Stimulated activated memory B cell treated with anti-CD40 and anti-IgM and Interleukin-4, amounts not matched to agents 10 μg/mL and 1 μg/mL and 100 μg/mL, for 72 hours (primary cell): Measurements from ENCODE around the gene IKZF1.

Experiments
- ATAC-seq: fragments of 150-1000 bp; cut with Tn5 transposase; 2 replicates; pipeline ENCODE4 v1.10.0; 2021
- H3K27ac Mint-ChIP-seq: one replicate; pipeline ENCODE4 v1.8.0; 2022; ENCODE audit warnings: mild to moderate bottlenecking, mixed read lengths
- H3K27me3 Mint-ChIP-seq: one replicate; pipeline ENCODE4 v1.8.0; 2022; ENCODE audit warnings: mixed read lengths
- H3K36me3 Mint-ChIP-seq: one replicate; pipeline ENCODE4 v1.8.0; 2022; ENCODE audit warnings: mixed read lengths
- H3K4me1 Mint-ChIP-seq: one replicate; pipeline ENCODE4 v1.8.0; 2022; ENCODE audit warnings: mixed read lengths
- H3K4me3 Mint-ChIP-seq: one replicate; pipeline ENCODE4 v1.8.0; 2022; ENCODE audit warnings: mild to moderate bottlenecking, moderate library complexity, mixed read lengths
- H3K9me3 Mint-ChIP-seq: one replicate; pipeline ENCODE4 v1.8.0; 2022; ENCODE audit warnings: mixed read lengths

IKZF1 gene

GRCh38 chr7:50274361-50274760 lies 30.2 kb upstream of the IKZF1 start:
- H3K27me3 Mint-ChIP-seq = no peaks in the 10 kb centered on the region
- peak overlapping the region; percentile 93 for H3K27ac Mint-ChIP-seq
- H3K36me3 Mint-ChIP-seq = no peaks in the 10 kb centered on the region
- no peak for ATAC-seq
- H3K9me3 Mint-ChIP-seq = peaks cover 9% of the 10 kb centered on the region
- H3K4me1 Mint-ChIP-seq = peaks cover 84% of the 10 kb centered on the region
- no peak overlapping the region for H3K4me3 Mint-ChIP-seq

- no peak overlapping the region for H3K4me3 Mint-ChIP-seq
- H3K27me3 Mint-ChIP-seq = no peaks in the 10 kb centered on the region
- H3K36me3 Mint-ChIP-seq = no peaks in the 10 kb centered on the region
- peak overlapping the region; percentile 93 for H3K27ac Mint-ChIP-seq
- H3K4me1 Mint-ChIP-seq = peaks cover 76% of the 10 kb centered on the region
- ATAC-seq = no peak
- H3K9me3 Mint-ChIP-seq = peaks cover 7% of the 10 kb centered on the region
Observed at GRCh38 chr7:50275430-50275829, 29.1 kb upstream of the IKZF1 start.

GRCh38 chr7:50276483-50276882 lies 28.0 kb upstream of the IKZF1 start:
- H3K4me3 Mint-ChIP-seq = no peak overlapping the region
- peaks cover 81% of the 10 kb centered on the region for H3K4me1 Mint-ChIP-seq
- H3K27ac Mint-ChIP-seq = peak overlapping the region; percentile 93
- peaks cover 6% of the 10 kb centered on the region for H3K9me3 Mint-ChIP-seq
- ATAC-seq = no peak
- no peaks in the 10 kb centered on the region for H3K27me3 Mint-ChIP-seq
- no peaks in the 10 kb centered on the region for H3K36me3 Mint-ChIP-seq

GRCh38 chr7:50278120-50278519 lies 26.4 kb upstream of the IKZF1 start:
- Mint-ChIP-seq H3K4me1 (peaks cover 81% of the 10 kb centered on the region), H3K27me3 (no peaks in the 10 kb centered on the region), H3K4me3 (no peak overlapping the region), H3K27ac (peak overlapping the region; percentile 93), H3K36me3 (no peaks in the 10 kb centered on the region), H3K9me3 (peaks cover 6% of the 10 kb centered on the region)
- ATAC-seq = no peak

- Mint-ChIP-seq H3K27me3 (no peaks in the 10 kb centered on the region), H3K9me3 (peaks cover 6% of the 10 kb centered on the region), H3K4me3 (peak overlapping the region; percentile 82), H3K36me3 (no peaks in the 10 kb centered on the region), H3K4me1 (peaks cover 78% of the 10 kb centered on the region), H3K27ac (peak overlapping the region; percentile 98)
- peak; percentile 97 for ATAC-seq
Observed at GRCh38 chr7:50281680-50282445, 22.7 kb upstream of the IKZF1 start.

- Mint-ChIP-seq H3K27ac (peak overlapping the region; percentile 98), H3K27me3 (no peaks in the 10 kb centered on the region), H3K9me3 (peaks cover 6% of the 10 kb centered on the region), H3K4me1 (peaks cover 71% of the 10 kb centered on the region), H3K4me3 (peak overlapping the region; percentile 82), H3K36me3 (no peaks in the 10 kb centered on the region)
- ATAC-seq = no peak
Observed at GRCh38 chr7:50282813-50283605, 21.5 kb upstream of the IKZF1 start.

GRCh38 chr7:50283731-50284130 lies 20.8 kb upstream of the IKZF1 start:
- peaks cover 69% of the 10 kb centered on the region for H3K4me1 Mint-ChIP-seq
- no peak for ATAC-seq
- peaks cover 6% of the 10 kb centered on the region for H3K9me3 Mint-ChIP-seq
- H3K36me3 Mint-ChIP-seq = no peaks in the 10 kb centered on the region
- H3K27ac Mint-ChIP-seq = peak overlapping the region; percentile 98
- H3K4me3 Mint-ChIP-seq = peak overlapping the region; percentile 82
- no peaks in the 10 kb centered on the region for H3K27me3 Mint-ChIP-seq

- no peaks in the 10 kb centered on the region for H3K27me3 Mint-ChIP-seq
- H3K4me3 Mint-ChIP-seq = no peak overlapping the region
- H3K36me3 Mint-ChIP-seq = no peaks in the 10 kb centered on the region
- peak overlapping the region; percentile 98 for H3K27ac Mint-ChIP-seq
- no peak for ATAC-seq
- peaks cover 2% of the 10 kb centered on the region for H3K9me3 Mint-ChIP-seq
- peaks cover 64% of the 10 kb centered on the region for H3K4me1 Mint-ChIP-seq
Observed at GRCh38 chr7:50284296-50284695, 20.2 kb upstream of the IKZF1 start.

- peak overlapping the region; percentile 98 for H3K27ac Mint-ChIP-seq
- H3K4me3 Mint-ChIP-seq = no peak overlapping the region
- no peak for ATAC-seq
- H3K36me3 Mint-ChIP-seq = no peaks in the 10 kb centered on the region
- H3K9me3 Mint-ChIP-seq = no peaks in the 10 kb centered on the region
- H3K27me3 Mint-ChIP-seq = no peaks in the 10 kb centered on the region
- H3K4me1 Mint-ChIP-seq = peaks cover 64% of the 10 kb centered on the region
Observed at GRCh38 chr7:50285269-50285668, 19.2 kb upstream of the IKZF1 start.

- Mint-ChIP-seq H3K4me1 (peaks cover 51% of the 10 kb centered on the region), H3K27ac (peak overlapping the region; percentile 98), H3K27me3 (no peaks in the 10 kb centered on the region), H3K9me3 (no peaks in the 10 kb centered on the region), H3K36me3 (no peaks in the 10 kb centered on the region), H3K4me3 (no peak overlapping the region)
- no peak for ATAC-seq
Observed at GRCh38 chr7:50287129-50287528, 17.4 kb upstream of the IKZF1 start.

GRCh38 chr7:50292165-50292757 lies 12.3 kb upstream of the IKZF1 start:
- Mint-ChIP-seq H3K9me3 (no peaks in the 10 kb centered on the region), H3K4me1 (peaks cover 27% of the 10 kb centered on the region), H3K4me3 (peak overlapping the region; percentile 38), H3K27me3 (no peaks in the 10 kb centered on the region), H3K36me3 (no peaks in the 10 kb centered on the region), H3K27ac (peak overlapping the region; percentile 86)
- ATAC-seq = peak; percentile 40

GRCh38 chr7:50292763-50293162 lies 11.8 kb upstream of the IKZF1 start:
- Mint-ChIP-seq H3K27me3 (no peaks in the 10 kb centered on the region), H3K4me1 (peaks cover 27% of the 10 kb centered on the region), H3K4me3 (peak overlapping the region; percentile 38), H3K9me3 (no peaks in the 10 kb centered on the region), H3K27ac (peak overlapping the region; percentile 86), H3K36me3 (no peaks in the 10 kb centered on the region)
- ATAC-seq = peak; percentile 62

- Mint-ChIP-seq H3K9me3 (no peaks in the 10 kb centered on the region), H3K36me3 (no peaks in the 10 kb centered on the region), H3K27ac (peak overlapping the region; percentile 86), H3K27me3 (no peaks in the 10 kb centered on the region), H3K4me3 (peak overlapping the region; percentile 16), H3K4me1 (peaks cover 30% of the 10 kb centered on the region)
- peak; percentile 88 for ATAC-seq
Observed at GRCh38 chr7:50293509-50294179, 10.9 kb upstream of the IKZF1 start.

GRCh38 chr7:50295133-50295532 lies 9.4 kb upstream of the IKZF1 start:
- no peaks in the 10 kb centered on the region for H3K36me3 Mint-ChIP-seq
- no peak overlapping the region for H3K27ac Mint-ChIP-seq
- ATAC-seq = no peak
- H3K27me3 Mint-ChIP-seq = no peaks in the 10 kb centered on the region
- H3K4me3 Mint-ChIP-seq = no peak overlapping the region
- no peaks in the 10 kb centered on the region for H3K9me3 Mint-ChIP-seq
- peaks cover 35% of the 10 kb centered on the region for H3K4me1 Mint-ChIP-seq

GRCh38 chr7:50296799-50297198 lies 7.7 kb upstream of the IKZF1 start:
- no peak overlapping the region for H3K4me3 Mint-ChIP-seq
- peaks cover 45% of the 10 kb centered on the region for H3K4me1 Mint-ChIP-seq
- no peak for ATAC-seq
- no peaks in the 10 kb centered on the region for H3K27me3 Mint-ChIP-seq
- no peaks in the 10 kb centered on the region for H3K36me3 Mint-ChIP-seq
- H3K9me3 Mint-ChIP-seq = no peaks in the 10 kb centered on the region
- peak overlapping the region; percentile 21 for H3K27ac Mint-ChIP-seq
